Sigmoid colon (tissue), 7 donors: Measurements from ENCODE around the gene GLDC. TPM values are rescaled to one million over a fixed set of nuclear protein-coding genes. Genes with fewer than 3 reads are reported as not detected.
"Not testable (repeated sequence)": the region's sequence is repeated elsewhere in the genome, so short reads cannot be mapped to it uniquely, and the experiment has no call there.

Experiments used
- DNase-seq: peaks from one replicate; pipeline ENCODE4 v3.0.0-alpha.2; 2019
- H3K27ac ChIP-seq, 4 donors: fragments of 200-600 bp; sonication (generic); one replicate each; pipeline ENCODE4 v1.5.1; 2016 to 2019; ENCODE audit warnings: mild to moderate bottlenecking in 1 of 4
- H3K27me3 ChIP-seq, 3 donors: fragments of 200-600 bp; sonication (generic); one replicate each; pipeline ENCODE4 v1.5.1; 2019; ENCODE audit warnings: mild to moderate bottlenecking in 1 of 3
- H3K36me3 ChIP-seq, 4 donors: fragments of 200-600 bp; sonication (generic); one replicate each; pipeline ENCODE4 v1.5.1; 2016 to 2019
- H3K4me1 ChIP-seq, 4 donors: fragments of 200-600 bp; sonication (generic); one replicate each; pipeline ENCODE4 v1.5.1; 2017 to 2019
- H3K4me3 ChIP-seq, 4 donors: fragments of 200-600 bp; sonication (generic); one replicate each; pipeline ENCODE4 v1.5.1; 2017 to 2019; ENCODE audit warnings: mild to moderate bottlenecking in 2 of 4, moderate library complexity in 1 of 4
- H3K9me3 ChIP-seq, 4 donors: fragments of 200-600 bp in 3 of 4; sonication (generic) in 3 of 4; one replicate each; pipeline versions ENCODE4 v1.5.1 to v1.6.1; 2013 to 2019
- CTCF ChIP-seq, 4 experiments: fragments of 450-650 bp in 3 of 4; fragments of 200-600 bp in 1 of 4; IDR thresholded peaks; one replicate each; pipeline ENCODE4 v1.5.1; 2016 to 2019; ENCODE audit warnings: antibody characterized with exemption in 4 of 4, mild to moderate bottlenecking in 3 of 4, moderate library complexity in 2 of 4
- EP300 ChIP-seq, 4 donors: sonication (generic); formaldehyde crosslinking; IDR thresholded peaks; one replicate each; pipeline ENCODE4 v1.6.1; 2017; ENCODE audit warnings: antibody characterized with exemption in 4 of 4
- POLR2A ChIP-seq, 2 donors: fragments of 450-650 bp; IDR thresholded peaks; one replicate each; pipeline ENCODE4 v1.6.1; 2016; ENCODE audit warnings: antibody characterized with exemption in 2 of 2, mild to moderate bottlenecking in 2 of 2, moderate library complexity in 2 of 2
- POLR2AphosphoS5 ChIP-seq, 4 donors: sonication (generic); formaldehyde crosslinking; IDR thresholded peaks; one replicate each; pipeline ENCODE4 v1.6.1; 2017; ENCODE audit warnings: antibody characterized with exemption in 4 of 4
- WGBS, 2 donors: extraction: QIAGEN DNeasy Blood & Tissue Kit; methylation state at CpG; one replicate each; pipeline ENCODE4 v1.1.7; 2013; 5-methylcytosine and 5-hydroxymethylcytosine counted together
- intact Hi-C: fragments of 100-400 bp; cut with DNase I; formaldehyde crosslinking; loops from one replicate; pipeline ENCODE4 v1.15.1; 2023
- polyA plus RNA-seq, 3 donors: library from polyadenylated mRNA; stranded (reverse); fragments of 200-250 nt; gene quantifications; one replicate each; pipeline ENCODE4 v1.2.3, GENCODE V29; 2013
- total RNA-seq, 4 donors: library from RNA; depleted of rRNA; stranded (reverse); fragments of >200 nt; gene quantifications; one replicate each; pipeline ENCODE4 v1.1.0, GENCODE V29; 2016
- donor health status: healthy with polysubstance abuse.
- donor health status: Bipolar disorder and iron deficiency.
- donor health status: healthy.

The GLDC gene
- total RNA-seq (1 to 10 TPM in 1 of 4 donors, not detected in 3; 1.2 TPM), polyA plus RNA-seq (1 to 10 TPM in 1 of 3 donors, under 1 TPM in 1, not detected in 1; 0.51 to 1.8 TPM)

DNA sequence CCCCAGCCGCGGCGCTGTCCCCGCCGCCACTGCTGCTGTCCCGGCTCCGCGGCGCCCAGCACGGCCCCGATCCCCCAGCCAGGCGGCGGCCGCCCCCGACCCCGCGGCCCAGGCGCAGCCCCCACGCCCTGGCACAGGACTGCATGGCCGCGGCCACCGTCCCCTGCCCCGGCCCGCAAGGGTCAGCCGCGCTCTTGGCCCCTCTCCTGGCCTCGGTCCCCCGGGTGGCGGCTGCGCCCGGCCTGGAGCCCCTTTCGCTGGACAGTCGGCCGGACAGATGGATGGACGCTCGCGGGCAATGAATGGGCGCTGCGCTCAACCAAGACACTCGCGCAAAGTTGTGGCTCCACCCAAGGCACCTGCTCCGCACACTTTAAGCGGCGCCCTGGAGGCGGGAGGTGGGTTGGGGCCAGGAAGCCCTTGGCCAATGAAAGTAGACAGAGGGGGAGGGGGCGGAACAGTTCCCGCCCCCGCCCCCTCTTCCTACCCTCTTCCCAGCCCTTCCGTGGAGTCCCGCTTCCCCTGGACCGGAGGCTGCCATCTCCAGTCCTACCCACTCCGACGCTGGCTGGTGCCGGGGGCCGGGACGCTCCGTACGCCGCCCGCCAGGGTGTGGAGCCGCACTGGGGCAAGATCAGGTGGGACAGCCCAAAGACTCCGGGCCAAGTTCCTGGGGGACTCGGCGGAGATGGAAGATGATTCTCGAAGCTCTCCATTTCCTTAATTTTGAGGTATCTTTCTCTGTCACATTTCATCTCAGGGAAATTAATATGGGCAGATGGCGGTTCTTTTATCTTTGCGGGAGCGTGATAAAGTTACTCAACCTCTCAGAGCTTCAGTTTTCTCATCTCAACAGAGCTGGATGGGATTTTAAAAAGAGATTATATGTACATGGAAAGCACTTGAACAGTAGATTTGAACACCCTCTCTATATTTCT lies at the start of gene GLDC:
Gene GLDC (minus strand): TSS at position 375 of the 938 bp plus-strand sequence. CDS start 230 bp downstream, at position 145.
- H3K9me3 ChIP-seq, result no peaks in the 10 kb centered on the region
- H3K27ac ChIP-seq, result no peak within 1 kb of the TSS
- DNase-seq, result no peak
- WGBS, 2 donors, result 2 to 3% methylated on average over 66 to 68 of the region's 68 CpGs
- H3K27me3 ChIP-seq, result peaks cover 12 to 57% (median 40%) of the 10 kb centered on the region in 3 donors
- H3K36me3 ChIP-seq, result no peaks in the 10 kb centered on the region
- intact Hi-C loops, result loop anchor here (10.0 kb wide), 1 partner anchor 59 kb away; no protein-coding TSS in a partner anchor
- no peak for TF ChIP-seq CTCF (IDR thresholded peaks at IDR 0.05)
- no peak for TF ChIP-seq EP300 (IDR thresholded peaks at IDR 0.05)
- TF ChIP-seq POLR2AphosphoS5 (IDR thresholded peaks at IDR 0.05), result no peak
- no peak for TF ChIP-seq POLR2A (IDR thresholded peaks at IDR 0.05)
- peak within 1 kb of the TSS in 3 of 4 donors; percentile 35 to 46 (median 46) for H3K4me3 ChIP-seq
- H3K4me1 ChIP-seq, result peaks cover 0 to 22% (median 19%) of the 10 kb centered on the region in 4 donors

DNA sequence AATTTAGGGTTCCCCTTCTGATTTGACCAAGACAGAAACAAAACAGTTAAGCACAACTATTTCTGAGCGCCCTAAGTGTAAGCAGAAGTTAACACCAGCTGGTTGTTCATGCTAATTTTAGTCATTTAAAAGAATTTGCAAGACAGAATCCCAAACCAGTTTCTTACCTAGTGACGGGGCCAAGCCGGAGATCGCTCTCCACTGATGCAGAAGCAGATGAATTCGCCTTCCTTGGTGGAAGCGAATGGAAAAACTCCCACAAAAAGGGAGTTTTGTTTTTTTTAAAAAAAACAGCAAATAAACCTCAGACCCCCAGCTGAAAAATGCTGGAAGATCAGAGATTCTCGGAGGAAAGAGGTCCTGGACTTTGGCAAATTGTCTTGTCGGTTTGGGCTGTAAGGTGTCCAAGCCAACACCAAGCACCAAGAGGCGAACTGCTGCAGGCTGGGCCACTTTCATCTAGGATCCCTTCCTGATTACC lies 47.4 kb upstream of the GLDC start:
- H3K27ac ChIP-seq, result no peak overlapping the region
- DNase-seq, result no peak
- TF ChIP-seq EP300 (IDR thresholded peaks at IDR 0.05) (no peak), CTCF (IDR thresholded peaks at IDR 0.05) (no peak), POLR2A (IDR thresholded peaks at IDR 0.05) (no peak), POLR2AphosphoS5 (IDR thresholded peaks at IDR 0.05) (no peak)
- H3K36me3 ChIP-seq, result no peaks in the 10 kb centered on the region
- no peak overlapping the region for H3K4me3 ChIP-seq
- no peaks in the 10 kb centered on the region for H3K4me1 ChIP-seq
- intact Hi-C loops, result no loop called here
- no peaks in the 10 kb centered on the region for H3K9me3 ChIP-seq
- no peaks in the 10 kb centered on the region for H3K27me3 ChIP-seq
- 74 to 89% methylated on average over 9 of the region's 9 CpGs for WGBS, 2 donors

DNA sequence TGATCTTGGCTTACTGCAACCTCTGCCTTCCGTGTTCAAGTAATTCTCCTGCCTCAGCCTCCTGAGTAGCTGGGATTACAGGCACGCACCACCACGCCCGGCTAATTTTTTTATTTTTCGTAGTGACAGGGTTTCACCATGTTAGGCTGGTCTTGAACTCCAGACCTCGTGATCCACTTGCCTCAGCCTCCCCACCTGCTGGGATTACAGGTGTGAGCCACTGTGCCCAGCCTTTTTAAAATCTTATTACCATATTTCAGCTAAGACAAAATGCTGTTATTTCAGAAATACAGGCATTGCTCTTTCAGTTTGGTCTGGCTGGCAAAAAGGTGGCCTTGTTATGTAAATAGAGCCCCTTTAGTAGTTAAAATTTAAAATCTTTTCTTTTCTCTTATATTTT lies 46.9 kb upstream of the GLDC start:
- Histone ChIP-seq H3K9me3 (no peaks in the 10 kb centered on the region), H3K4me3 (no peak overlapping the region), H3K27me3 (no peaks in the 10 kb centered on the region), H3K4me1 (no peaks in the 10 kb centered on the region), H3K27ac (no peak overlapping the region), H3K36me3 (no peaks in the 10 kb centered on the region)
- TF ChIP-seq CTCF (IDR thresholded peaks at IDR 0.05) (no peak), EP300 (IDR thresholded peaks at IDR 0.05) (no peak), POLR2AphosphoS5 (IDR thresholded peaks at IDR 0.05) (no peak), POLR2A (IDR thresholded peaks at IDR 0.05) (no peak)
- DNase-seq, result no peak
- whole genome bisulfite sequencing, 2 donors, result 88 to 90% methylated on average over 6 of the region's 6 CpGs
- intact Hi-C loops, result no loop called here

GRCh38 chr9:6690675-6691070 lies 45.1 kb upstream of the GLDC start:
- H3K27ac ChIP-seq, DNase-seq, H3K9me3 ChIP-seq, H3K4me3 ChIP-seq, H3K27me3 ChIP-seq, intact Hi-C loops, H3K36me3 ChIP-seq, H3K4me1 ChIP-seq: not testable (repeated sequence)
- 81 to 91% methylated on average over 7 of the region's 7 CpGs for WGBS, 2 donors

DNA sequence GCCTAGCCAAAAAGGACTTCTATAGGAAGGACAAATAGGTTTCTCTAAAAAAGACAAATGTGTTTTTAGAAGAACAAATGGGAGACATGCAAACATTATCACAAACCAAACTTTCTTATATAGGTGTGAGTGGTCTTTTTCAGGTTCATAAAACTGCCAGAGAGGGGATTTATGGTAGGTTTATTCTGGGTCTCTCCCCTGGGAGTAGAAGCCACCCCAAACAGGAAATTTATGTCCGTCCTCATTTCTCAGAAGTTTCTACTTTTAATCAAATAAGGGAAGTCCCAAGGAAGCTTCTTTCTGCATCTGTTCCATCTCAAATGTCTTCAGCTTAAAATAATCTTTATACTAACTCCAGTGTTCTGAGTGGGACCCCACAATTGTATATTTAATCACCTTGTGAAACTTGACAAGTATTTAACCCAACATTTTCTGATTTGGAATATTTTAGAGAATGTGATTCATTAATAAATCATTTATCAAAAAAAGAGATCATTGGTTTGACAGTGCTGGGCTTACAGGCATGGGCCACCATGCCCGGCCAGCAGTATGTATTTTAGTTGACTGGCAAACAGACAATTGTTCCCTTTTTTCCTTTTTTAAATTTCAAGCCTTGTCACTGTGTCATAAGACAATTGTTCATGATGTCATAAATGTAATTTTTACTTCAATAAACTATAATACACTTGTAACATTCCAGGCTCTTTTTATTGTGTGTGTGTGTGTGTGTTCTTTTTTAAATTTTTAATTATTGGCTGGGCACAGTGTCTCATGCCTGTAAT lies 44.6 kb upstream of the GLDC start:
- Histone ChIP-seq H3K4me3 (no peak overlapping the region), H3K27me3 (no peaks in the 10 kb centered on the region), H3K27ac (no peak overlapping the region), H3K36me3 (no peaks in the 10 kb centered on the region), H3K9me3 (no peaks in the 10 kb centered on the region), H3K4me1 (no peaks in the 10 kb centered on the region)
- DNase-seq, result no peak
- WGBS, 2 donors, result 46 to 71% methylated on average over 2 of the region's 2 CpGs
- TF ChIP-seq POLR2AphosphoS5 (IDR thresholded peaks at IDR 0.05) (no peak), POLR2A (IDR thresholded peaks at IDR 0.05) (no peak)
- intact Hi-C loops, result loop anchor here (10.0 kb wide), 2 partner anchors 465 to 1945 kb away; partner anchors contain the start of gene AK3
